Measurements from ENCODE around the gene SLC26A11. TPM values are rescaled to one million over a fixed set of nuclear protein-coding genes. Genes with fewer than 3 reads are reported as not detected.

Gene SLC26A11
- total RNA-seq, 4 donors from 2014 or later: 10.0 to 38.7 (median 16.0) TPM

GRCh38 chr17:80291260-80291659 lies 71.0 kb downstream of the SLC26A11 start:
- no peaks in the 10 kb centered on the region for H3K27me3 ChIP-seq
- no peak overlapping the region for H3K27ac ChIP-seq
- no peaks in the 10 kb centered on the region for H3K36me3 ChIP-seq
- H3K9me3 ChIP-seq: no peaks in the 10 kb centered on the region
- H3K4me3 ChIP-seq: no peak overlapping the region
- no peak for DNase-seq
- no peak for TF ChIP-seq POLR2A (IDR thresholded peaks at IDR 0.05)
- no peaks in the 10 kb centered on the region for H3K4me1 ChIP-seq
- intact Hi-C loops (cut with DNase I; ENCODE audit: low total_unique reads): no loop called here

- no peak overlapping the region for H3K4me3 ChIP-seq
- no peak overlapping the region for H3K27ac ChIP-seq
- H3K36me3 ChIP-seq: no peaks in the 10 kb centered on the region
- H3K4me1 ChIP-seq: no peaks in the 10 kb centered on the region
- H3K27me3 ChIP-seq: no peaks in the 10 kb centered on the region
- H3K9me3 ChIP-seq: no peaks in the 10 kb centered on the region
- no peak for TF ChIP-seq POLR2A (IDR thresholded peaks at IDR 0.05)
- intact Hi-C loops (cut with DNase I; ENCODE audit: low total_unique reads): no loop called here
- DNase-seq: no peak
Measured at GRCh38 chr17:80291691-80292487, 71.7 kb downstream of the SLC26A11 start.

GRCh38 chr17:80292521-80292971 lies 72.3 kb downstream of the SLC26A11 start:
- Histone ChIP-seq H3K9me3 (no peaks in the 10 kb centered on the region), H3K36me3 (no peaks in the 10 kb centered on the region), H3K27me3 (no peaks in the 10 kb centered on the region), H3K27ac (no peak overlapping the region), H3K4me3 (no peak overlapping the region), H3K4me1 (no peaks in the 10 kb centered on the region)
- no peak for DNase-seq
- TF ChIP-seq POLR2A (IDR thresholded peaks at IDR 0.05): no peak
- TF ChIP-seq CTCF (IDR thresholded peaks at IDR 0.05): no peak
- intact Hi-C loops (cut with DNase I; ENCODE audit: low total_unique reads): no loop called here

GRCh38 chr17:80294210-80294609 lies 74.0 kb downstream of the SLC26A11 start:
- Histone ChIP-seq H3K9me3 (no peaks in the 10 kb centered on the region), H3K27ac (no peak overlapping the region), H3K4me1 (no peaks in the 10 kb centered on the region), H3K4me3 (no peak overlapping the region), H3K27me3 (no peaks in the 10 kb centered on the region), H3K36me3 (no peaks in the 10 kb centered on the region)
- intact Hi-C loops (cut with DNase I; ENCODE audit: low total_unique reads): no loop called here
- TF ChIP-seq POLR2A (IDR thresholded peaks at IDR 0.05) (no peak), CTCF (IDR thresholded peaks at IDR 0.05) (no peak)
- no peak for DNase-seq

- H3K9me3 ChIP-seq: no peaks in the 10 kb centered on the region
- H3K27ac ChIP-seq: no peak overlapping the region
- H3K36me3 ChIP-seq: no peaks in the 10 kb centered on the region
- TF ChIP-seq CTCF (IDR thresholded peaks at IDR 0.05): no peak
- no peak for TF ChIP-seq POLR2A (IDR thresholded peaks at IDR 0.05)
- DNase-seq: no peak
- no peaks in the 10 kb centered on the region for H3K4me1 ChIP-seq
- H3K4me3 ChIP-seq: no peak overlapping the region
- intact Hi-C loops (cut with DNase I; ENCODE audit: low total_unique reads): no loop called here
- H3K27me3 ChIP-seq: no peaks in the 10 kb centered on the region
Measured at GRCh38 chr17:80294653-80295052, 74.4 kb downstream of the SLC26A11 start.

- intact Hi-C loops (cut with DNase I; ENCODE audit: low total_unique reads): no loop called here
- no peaks in the 10 kb centered on the region for H3K9me3 ChIP-seq
- no peaks in the 10 kb centered on the region for H3K36me3 ChIP-seq
- no peak for DNase-seq
- no peaks in the 10 kb centered on the region for H3K4me1 ChIP-seq
- no peak overlapping the region for H3K4me3 ChIP-seq
- TF ChIP-seq CTCF (IDR thresholded peaks at IDR 0.05): no peak
- no peak for TF ChIP-seq POLR2A (IDR thresholded peaks at IDR 0.05)
- H3K27me3 ChIP-seq: no peaks in the 10 kb centered on the region
- H3K27ac ChIP-seq: no peak overlapping the region
Measured at GRCh38 chr17:80295146-80295545, 74.9 kb downstream of the SLC26A11 start.

All from uterus (tissue), 4 donors.